GM12878 (cell line): ENCODE measurements around the gene PHLDA3. TPM values are rescaled to one million over a fixed set of nuclear protein-coding genes. Genes with fewer than 3 reads are reported as not detected.
A peak's percentile ranks its signal among the peaks of the same experiment; 100 is the strongest.

Source experiments
- ATAC-seq: fragments of 200-7000 bp; cut with Tn5 transposase; 3 replicates; pipeline ENCODE4 v1.9.1; 2020; ENCODE audit warnings: mild to moderate bottlenecking, moderate library complexity
- BruUV-seq: library from RNA; stranded (reverse); fragments of 400-500 nt; replicated peaks from 2 replicates; lab custom pipeline; 2021; lab: Mats Ljungman, UMichigan
- CTCF ChIA-PET: fragments of 300-600 bp; sonication (Branson Sonifier 250); formaldehyde crosslinking; extraction: SDS; loops from one replicate; lab custom pipeline; 2021; ENCODE audit warnings: inconsistent platforms; lab: Yijun Ruan, JAX
- POLR2A ChIA-PET: fragments of 350-600 bp; formaldehyde crosslinking; extraction: SDS; loops from one replicate; lab custom pipeline; 2021; ENCODE audit warnings: inconsistent platforms; lab: Charles Lee
- RAD21 ChIA-PET: fragments of 300-600 bp; sonication (Branson Sonifier 250); formaldehyde crosslinking; loops from one replicate; lab custom pipeline; 2023; ENCODE audit warnings: antibody characterized with exemption; ENCODE audit not compliant: unreplicated experiment; lab: Charles Lee
- SMC1A ChIA-PET: fragments of 300-600 bp; sonication (Branson Sonifier 250); formaldehyde crosslinking; loops from one replicate; lab custom pipeline; 2023; ENCODE audit not compliant: unreplicated experiment, uncharacterized antibody; lab: Charles Lee
- DNase-seq: peaks from one replicate; pipeline ENCODE4 v3.0.0-alpha.2; 2011; ENCODE audit warnings: low read depth, low spot score
- FAIRE-seq: peaks from 3 replicates; lab custom pipeline; 2011; peaks lifted over from hg19 to GRCh38; lab: Jason Lieb, UNC
- H2AFZ ChIP-seq: 2 replicates; pipeline ENCODE4 v1.6.0; 2011; ENCODE audit warnings: low read depth, low read length, control low read depth; ENCODE audit not compliant: control insufficient read depth
- H3K27ac ChIP-seq: 2 replicates; pipeline ENCODE4 v1.5.1; 2011; ENCODE audit warnings: control low read depth; ENCODE audit not compliant: control insufficient read depth, insufficient read depth
- H3K27me3 ChIP-seq, 2 experiments: replicated peaks in 1 of 2; 2 replicates each; pipeline versions ENCODE4 v1.6.0 to v1.6.1; 2011; ENCODE audit warnings: low read length in 1 of 2; ENCODE audit not compliant: control insufficient read depth in 2 of 2, insufficient read depth in 2 of 2
- H3K36me3 ChIP-seq, 2 experiments: 2 replicates each; pipeline ENCODE4 v1.5.1; 2011; ENCODE audit warnings: low read length in 1 of 2; ENCODE audit not compliant: control insufficient read depth in 2 of 2, insufficient read depth in 2 of 2
- H3K4me1 ChIP-seq: 2 replicates; pipeline ENCODE4 v1.6.1; 2011; ENCODE audit warnings: mild to moderate bottlenecking, low read length, moderate library complexity, mixed read lengths; ENCODE audit not compliant: control insufficient read depth, insufficient read depth
- H3K4me2 ChIP-seq: 2 replicates; pipeline ENCODE4 v1.6.0; 2011; ENCODE audit warnings: control low read depth; ENCODE audit not compliant: control insufficient read depth, insufficient read depth
- H3K4me3 ChIP-seq: fragments of 200-600 bp; sonication (generic); 2 replicates; pipeline ENCODE4 v1.5.1; 2016
- H3K79me2 ChIP-seq: 2 replicates; pipeline ENCODE4 v1.6.0; 2011; ENCODE audit warnings: low read length; ENCODE audit not compliant: control insufficient read depth, insufficient read depth
- H3K9ac ChIP-seq: 2 replicates; pipeline ENCODE4 v1.8.0; 2011; ENCODE audit warnings: low read length, control low read depth, mixed read lengths; ENCODE audit not compliant: control insufficient read depth, insufficient read depth
- H3K9me3 ChIP-seq: replicated peaks from 3 replicates; pipeline ENCODE4 v1.5.1; 2011; ENCODE audit warnings: mild to moderate bottlenecking, low read length; ENCODE audit not compliant: control insufficient read depth, insufficient read depth
- H4K20me1 ChIP-seq: 2 replicates; pipeline ENCODE4 v1.6.0; 2011; ENCODE audit not compliant: control insufficient read depth, insufficient read depth
- BHLHE40 ChIP-seq, 2 experiments: fragments of 450-650 bp in 1 of 2; IDR thresholded peaks; 2 replicates each; pipeline ENCODE4 v1.6.1; 2011 to 2017; ENCODE audit warnings: low read depth in 2 of 2, borderline replicate concordance in 1 of 2, improper control_type of control experiment in 1 of 2, low read length in 1 of 2, mild to moderate bottlenecking in 1 of 2
- MTA2 ChIP-seq: fragments of 450-650 bp; IDR thresholded peaks from 2 replicates; pipeline ENCODE4 v1.6.1; 2016; ENCODE audit warnings: low read depth, mild to moderate bottlenecking, moderate library complexity
- NFIC ChIP-seq: IDR thresholded peaks from 2 replicates; pipeline ENCODE4 v1.6.1; 2012; ENCODE audit warnings: low read depth, mild to moderate bottlenecking, inconsistent platforms, low read length, moderate library complexity
- POLR2AphosphoS2 ChIP-seq: IDR thresholded peaks from 2 replicates; pipeline ENCODE4 v1.6.1; 2011; ENCODE audit warnings: low read depth, mild to moderate bottlenecking, low read length, improper control_type of control experiment, moderate library complexity
- RAD21 ChIP-seq: IDR thresholded peaks from 2 replicates; pipeline ENCODE4 v1.6.1; 2011; ENCODE audit warnings: mild to moderate bottlenecking, low read depth, low read length, moderate library complexity; ENCODE audit not compliant: insufficient read depth
- SPI1 ChIP-seq: IDR thresholded peaks from 2 replicates; pipeline ENCODE4 v1.6.1; 2011; ENCODE audit warnings: low read depth, mild to moderate bottlenecking, low read length, moderate library complexity, borderline replicate concordance; ENCODE audit not compliant: insufficient read depth
- WRNIP1 ChIP-seq: IDR thresholded peaks from 2 replicates; pipeline ENCODE4 v1.6.1; 2011; ENCODE audit warnings: low read depth, low read length, improper control_type of control experiment, borderline replicate concordance
- ZNF274 ChIP-seq: IDR thresholded peaks from one replicate; pipeline ENCODE4 v1.8.0; 2011; ENCODE audit not compliant: insufficient read length, insufficient read depth
- WGBS: methylation state at CpG from one replicate; pipeline ENCODE4 v1.1.6; 2016; ENCODE audit warnings: low lambda C conversion rate; ENCODE audit not compliant: insufficient replicate concordance, insufficient coverage; ENCODE audit errors: missing lambda C conversion rate; 5-methylcytosine and 5-hydroxymethylcytosine counted together
- in situ Hi-C: fragments of 300-500 bp; cut with MboI; formaldehyde crosslinking; loops from 9 replicates; pipeline ENCODE4 v1.14.3; 2018; ENCODE audit warnings: mixed read lengths
- intact Hi-C: fragments of 100-400 bp; cut with micrococcal nuclease; formaldehyde crosslinking; loops from one replicate; pipeline ENCODE4 v1.14.2; 2022; ENCODE audit not compliant: unreplicated experiment
- polyA plus RNA-seq, 11 experiments: library from polyadenylated mRNA; depleted of rRNA in 4 of 11; unstranded in 6 of 11; stranded (reverse) in 5 of 11; fragments of >200 nt; fragmentation: Nextera tagmentation in 4 of 11; fragmentation: Illumina TruSeq in 1 of 11; extraction: Ambion mirVana in 4 of 11; extraction: Trizol in 1 of 11; gene quantifications; 1 replicate in 1 of 11; 2 replicates in 10 of 11; pipeline versions ENCODE4 v1.2.1 to v1.2.3, GENCODE V29; 2011 to 2016; ENCODE audit warnings: inconsistent platforms in 2 of 11, missing spikeins in 2 of 11, low read depth in 1 of 11
- total RNA-seq, 4 experiments: library from RNA; depleted of rRNA in 3 of 4; stranded (reverse); fragments of >200 nt in 3 of 4; fragmentation: Illumina TruSeq in 1 of 4; extraction: Trizol in 1 of 4; gene quantifications; 2 replicates each; pipeline versions ENCODE4 v1.2.1 to v1.2.3, GENCODE V29; 2013 to 2021
- TF ChIP-seq, protein P1 (sequence below): fragments of 450-650 bp; IDR thresholded peaks from 2 replicates; pipeline ENCODE4 v1.6.1; 2016; ENCODE audit warnings: mild to moderate bottlenecking

The PHLDA3 gene
- total and polyA plus RNA-seq, 10 of the 15 experiments (the other 5 are each of a cell fraction or from before 2014, with no cell fraction given) = 0.60 to 57.4 (median 21.8) TPM

DNA sequence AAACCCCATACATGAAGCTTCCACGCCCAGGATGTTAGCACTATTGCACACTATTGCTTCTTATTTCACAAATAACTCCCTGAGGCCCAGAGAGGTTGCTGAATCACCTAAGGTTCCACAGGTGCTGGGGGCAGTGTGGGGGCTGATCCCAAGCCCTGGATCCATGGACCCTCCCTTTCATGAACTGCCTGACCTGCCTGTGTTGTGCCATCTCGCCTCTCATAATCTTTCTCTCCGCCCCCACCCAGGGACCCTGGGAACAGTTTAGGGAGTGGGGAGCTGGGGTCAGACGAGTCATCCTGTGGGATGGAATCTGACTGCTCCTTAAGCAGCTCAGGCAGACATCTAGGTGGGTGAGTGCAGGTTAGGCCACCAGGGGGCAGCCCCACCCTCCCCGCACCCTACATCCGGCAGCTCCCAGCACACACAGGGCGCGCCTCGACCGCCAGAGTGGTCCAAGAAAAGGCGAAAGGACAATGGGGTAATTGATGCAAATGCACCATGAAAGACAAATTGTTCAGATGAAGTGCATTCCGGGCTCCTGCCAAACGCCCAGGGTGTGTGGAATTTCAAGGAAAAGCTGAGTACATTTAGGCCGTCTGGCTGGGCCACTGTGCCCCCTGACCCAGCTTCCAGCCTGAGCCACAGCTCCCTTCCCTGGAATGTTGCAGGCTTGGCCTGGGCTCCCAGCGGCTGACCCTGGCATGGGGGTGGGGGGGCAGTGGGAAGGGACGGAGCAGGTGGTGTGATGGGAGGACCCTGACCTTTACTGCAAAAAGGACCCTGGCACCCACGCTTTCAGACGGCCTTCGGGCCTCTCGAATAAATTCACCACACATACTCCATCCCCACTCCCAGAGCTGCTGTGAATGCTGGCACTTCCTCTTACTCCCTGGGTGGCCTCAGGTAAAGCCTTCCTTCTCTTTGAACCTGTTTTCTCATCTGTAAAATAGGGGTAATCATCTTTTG, 20.8 kb downstream of the PHLDA3 start (continued):
- TF ChIP-seq SPI1 = peak; percentile 8; the same call in 1 of the 2 replicates
- peak; percentile 77 for TF ChIP-seq RAD21
- 0 out of 4 replicates have a peak, but pooled peaks of 1 of the 2 experiments have one; percentile 10 for TF ChIP-seq BHLHE40 (IDR thresholded peaks at IDR 0.05; ENCODE audit: borderline replicate concordance in 1 of 2, low read depth in 2 of 2, low read length in 1 of 2)
- TF ChIP-seq WRNIP1 = no peak
- TF ChIP-seq ZNF274 = no peak

- H3K27me3 ChIP-seq = no peaks in the 10 kb centered on the region
Measured at GRCh38 chr1:201445310-201445709, 23.7 kb downstream of the PHLDA3 start.

More at GRCh38 chr1:201445310-201445709, 23.7 kb downstream of the PHLDA3 start:
- WGBS = 36% methylated on average over 6 of the region's 6 CpGs
- intact Hi-C loops = no loop called here
- no peaks in the 10 kb centered on the region for H3K36me3 ChIP-seq
- no peaks in the 10 kb centered on the region; the same call in 2 of the 3 replicates for H3K9me3 ChIP-seq
- no peaks in the 10 kb centered on the region for H3K79me2 ChIP-seq
- H2AFZ ChIP-seq = no peak overlapping the region
- ATAC-seq = no peak
- H3K4me3 ChIP-seq = no peak overlapping the region
- no peak overlapping the region for H3K9ac ChIP-seq
- DNase-seq = no peak
- TF ChIP-seq BHLHE40 (IDR thresholded peaks at IDR 0.05; ENCODE audit: borderline replicate concordance in 1 of 2, low read depth in 2 of 2, low read length in 1 of 2) (peak in 1 of 2 experiments; percentile 48; a peak in 1 of 4 replicates), MTA2 (0 out of 2 replicates have a peak, but pooled peaks have one; percentile 26), POLR2AphosphoS2 (no peak), NFIC (no peak)
- TF ChIP-seq, protein P1, sequence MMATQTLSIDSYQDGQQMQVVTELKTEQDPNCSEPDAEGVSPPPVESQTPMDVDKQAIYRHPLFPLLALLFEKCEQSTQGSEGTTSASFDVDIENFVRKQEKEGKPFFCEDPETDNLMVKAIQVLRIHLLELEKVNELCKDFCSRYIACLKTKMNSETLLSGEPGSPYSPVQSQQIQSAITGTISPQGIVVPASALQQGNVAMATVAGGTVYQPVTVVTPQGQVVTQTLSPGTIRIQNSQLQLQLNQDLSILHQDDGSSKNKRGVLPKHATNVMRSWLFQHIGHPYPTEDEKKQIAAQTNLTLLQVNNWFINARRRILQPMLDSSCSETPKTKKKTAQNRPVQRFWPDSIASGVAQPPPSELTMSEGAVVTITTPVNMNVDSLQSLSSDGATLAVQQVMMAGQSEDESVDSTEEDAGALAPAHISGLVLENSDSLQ = peak; percentile 17; the same call in 1 of the 2 replicates
- no peaks in the 10 kb centered on the region for H4K20me1 ChIP-seq
- ChIA-PET RAD21 (interaction anchor here (1.2 to 13.7 kb wide), 4 partner anchors 9 to 68 kb away, joined by 4 to 301 read pairs (median 92); partner anchors contain the start of gene PHLDA3), SMC1A (interaction anchor here (1.2 to 8.5 kb wide), 4 partner anchors 9 to 68 kb away, joined by 3 to 182 read pairs (median 68); no protein-coding TSS in a partner anchor), CTCF (interaction anchor here (1.3 to 16.5 kb wide), 6 partner anchors 10 to 69 kb away, joined by 5 to 455 read pairs (median 110); partner anchors contain the start of gene PHLDA3), POLR2A (interaction anchor here (4.4 kb wide), 1 partner anchor 67 kb away, joined by 32 read pairs; no protein-coding TSS in a partner anchor)
- no TSS peak for BruUV-seq
- in situ Hi-C loops = loop anchor here (5.0 kb wide), 1 partner anchor 67 kb away; no protein-coding TSS in a partner anchor
- FAIRE-seq = no peak
- H3K27ac ChIP-seq = no peak overlapping the region
- H3K4me2 ChIP-seq = no peak overlapping the region
- peaks cover 5% of the 10 kb centered on the region for H3K4me1 ChIP-seq
